OCI-LY1 (cell line): ENCODE data around the gene FHOD3.
"Not testable (repeated sequence)": the region's sequence is repeated elsewhere in the genome, so short reads cannot be mapped to it uniquely, and the experiment has no call there.

Experiments
- CTCF ChIP-seq: fragments of 200-600 bp; sonication (generic), shearing (Covaris generic); IDR thresholded peaks from 2 replicates; pipeline ENCODE4 v1.5.1; 2017; ENCODE audit warnings: mild to moderate bottlenecking, antibody characterized with exemption, low read length, moderate library complexity, mixed read lengths
- EZH2 ChIP-seq: fragments of 200-600 bp; sonication (generic), shearing (Covaris generic); IDR thresholded peaks from 2 replicates; pipeline ENCODE4 v1.8.0; 2017; ENCODE audit warnings: borderline replicate concordance, mixed run types, mild to moderate bottlenecking, antibody characterized with exemption, low read length, moderate library complexity, mixed read lengths

DNA sequence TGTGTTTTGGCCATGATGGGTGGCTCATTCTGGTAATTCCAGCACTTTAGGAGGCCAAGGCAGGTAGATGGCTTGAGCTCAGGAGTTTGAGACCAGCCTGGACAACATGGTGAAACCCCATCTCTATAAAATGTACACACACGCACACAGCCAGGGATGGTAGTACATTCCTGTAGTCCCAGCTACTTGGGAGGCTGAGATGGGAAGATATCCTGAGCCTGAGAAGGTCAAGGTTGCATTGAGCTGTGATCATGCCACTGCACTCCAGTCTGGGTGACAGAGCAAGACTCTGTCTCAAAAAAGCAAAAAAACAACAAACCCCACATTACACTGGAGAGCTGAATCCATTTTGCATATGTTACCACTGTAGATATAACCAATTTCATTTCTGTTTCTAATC lies 423.8 kb downstream of the FHOD3 start:
- TF ChIP-seq CTCF, EZH2: not testable (repeated sequence)
